K562 (cell line): Measurements from ENCODE around the gene PRRT2. TPM values are rescaled to one million over a fixed set of nuclear protein-coding genes. Genes with fewer than 3 reads are reported as not detected.

Experiments used
- ATF4 ChIP-seq: fragments of 450-650 bp; formaldehyde crosslinking; IDR thresholded peaks from 2 replicates; pipeline ENCODE4 v1.4.0; 2022; ENCODE audit warnings: mild to moderate bottlenecking, moderate library complexity
- DACH1 ChIP-seq: fragments of 450-650 bp; IDR thresholded peaks from 2 replicates; pipeline ENCODE4 v1.6.1; 2018; ENCODE audit not compliant: partially characterized antibody
- E2F1 ChIP-seq: sonication (generic); formaldehyde crosslinking; IDR thresholded peaks from 2 replicates; pipeline ENCODE4 v1.8.1; 2023; ENCODE audit warnings: mild to moderate bottlenecking, missing genetic modification reagents, moderate library complexity
- EZH2 ChIP-seq: IDR thresholded peaks from 2 replicates; pipeline ENCODE4 v1.6.1; 2012; ENCODE audit warnings: low read depth, mild to moderate bottlenecking, inconsistent platforms, low read length, borderline replicate concordance
- FOXP1 ChIP-seq: sonication (generic); formaldehyde crosslinking; IDR thresholded peaks from 2 replicates; pipeline ENCODE4 v1.8.0; 2022; ENCODE audit warnings: mild to moderate bottlenecking, missing genetic modification reagents
- FUS ChIP-seq: fragments of 200-400 bp; formaldehyde crosslinking; optimal IDR thresholded peaks from 2 replicates; pipeline ENCODE3; 2017; ENCODE audit warnings: low read depth, low read length
- HDAC3 ChIP-seq: fragments of 450-650 bp; IDR thresholded peaks from 2 replicates; pipeline ENCODE4 v1.6.1; 2018; ENCODE audit warnings: borderline replicate concordance, mild to moderate bottlenecking, moderate library complexity; ENCODE audit not compliant: partially characterized antibody
- MAFF ChIP-seq: IDR thresholded peaks from 2 replicates; pipeline ENCODE4 v1.6.1; 2012; ENCODE audit warnings: low read length, improper control_type of control experiment
- NFRKB ChIP-seq: fragments of 450-650 bp; IDR thresholded peaks from 2 replicates; pipeline ENCODE4 v1.6.1; 2016; ENCODE audit warnings: low read depth
- PHF20 ChIP-seq: fragments of 450-650 bp; IDR thresholded peaks from 2 replicates; pipeline ENCODE4 v1.6.1; 2018; ENCODE audit not compliant: partially characterized antibody
- PHF21A ChIP-seq: fragments of 450-650 bp; IDR thresholded peaks from 2 replicates; pipeline ENCODE4 v1.6.1; 2017; ENCODE audit warnings: low read depth, borderline replicate concordance
- RBFOX2 ChIP-seq: fragments of 200-400 bp; formaldehyde crosslinking; IDR thresholded peaks from 2 replicates; pipeline ENCODE4 v1.6.1; 2017; ENCODE audit warnings: low read depth, mild to moderate bottlenecking, low read length, moderate library complexity
- RBM39 ChIP-seq: fragments of 200-400 bp; formaldehyde crosslinking; optimal IDR thresholded peaks from 2 replicates; pipeline ENCODE3; 2018; ENCODE audit warnings: low read depth, low read length
- SMARCC2 ChIP-seq: fragments of 450-650 bp; IDR thresholded peaks from 2 replicates; pipeline ENCODE4 v1.6.1; 2017; ENCODE audit warnings: antibody characterized with exemption, moderate library complexity, mild to moderate bottlenecking, low read depth
- SRF ChIP-seq, 2 experiments: fragments of 250-450, 450-650 bp in 1 of 2; sonication (Bioruptor Pico) in 1 of 2; sonication (generic) in 1 of 2; formaldehyde crosslinking; IDR thresholded peaks; 2 replicates each; pipeline versions ENCODE4 v1.5.0 to v1.5.1; 2020 to 2022; ENCODE audit warnings: mild to moderate bottlenecking in 1 of 2, missing genetic modification reagents in 1 of 2
- UBTF ChIP-seq, 2 experiments: IDR thresholded peaks; 2 replicates each; pipeline ENCODE4 v1.6.1; 2012; ENCODE audit warnings: improper control_type of control experiment in 2 of 2, low read depth in 2 of 2, low read length in 2 of 2, borderline replicate concordance in 1 of 2
- USF2 ChIP-seq: sonication (generic); formaldehyde crosslinking; IDR thresholded peaks from 2 replicates; pipeline ENCODE4 v1.5.0; 2020; ENCODE audit warnings: missing genetic modification reagents
- ZBTB7A ChIP-seq: IDR thresholded peaks from 2 replicates; pipeline ENCODE4 v1.6.1; 2011; ENCODE audit warnings: low read depth, mild to moderate bottlenecking, low read length, moderate library complexity, borderline replicate concordance; ENCODE audit not compliant: control insufficient read depth
- ZNF175 ChIP-seq: fragments of 200-800 bp; sonication (Bioruptor generic); IDR thresholded peaks from 2 replicates; pipeline ENCODE4 v1.6.1; 2016; ENCODE audit warnings: low read depth, mild to moderate bottlenecking, missing genetic modification characterization, missing compliant biosample characterization
- ZNF77 ChIP-seq: fragments of 250-450 bp; sonication (Bioruptor Pico); IDR thresholded peaks from 2 replicates; pipeline ENCODE4 v1.5.0; 2020
- polyA plus RNA-seq, 8 experiments: library from polyadenylated mRNA; depleted of rRNA in 4 of 8; stranded (reverse) in 5 of 8; unstranded in 3 of 8; fragments of >200 nt; fragmentation: Nextera tagmentation in 2 of 8; fragmentation: Illumina TruSeq in 1 of 8; extraction: Ambion mirVana in 2 of 8; extraction: Trizol in 1 of 8; gene quantifications; 2 replicates each; pipeline versions ENCODE4 v1.2.1 to v1.2.3, GENCODE V29; 2011 to 2014; ENCODE audit warnings: inconsistent platforms in 1 of 8, missing spikeins in 1 of 8
- total RNA-seq, 7 experiments: library from RNA; depleted of rRNA in 6 of 7; stranded (reverse); fragments of >200 nt in 6 of 7; fragmentation: Illumina TruSeq in 2 of 7; extraction: Trizol in 2 of 7; gene quantifications; 2 replicates each; pipeline versions ENCODE4 v1.2.1 to v1.2.3, GENCODE V29; 2011 to 2021; ENCODE audit warnings: low replicate concordance in 1 of 7

Gene PRRT2
- total and polyA plus RNA-seq, 9 of the 15 experiments (the other 6 are each of a cell fraction or from before 2014, with no cell fraction given): 0.11 to 1.0 (median 0.42) TPM; not detected in 2

- TF ChIP-seq NFRKB (no peak), ZNF77 (no peak), PHF21A (no peak), UBTF (IDR thresholded peaks at IDR 0.05; ENCODE audit: borderline replicate concordance in 1 of 2, low read depth in 2 of 2, low read length in 2 of 2) (no peak), RBM39 (no peak), USF2 (CRISPR knock-in tag) (no peak), SMARCC2 (no peak), RBFOX2 (peak; percentile 62), ATF4 (CRISPR knock-in tag) (no peak), HDAC3 (no peak), DACH1 (no peak), E2F1 (CRISPR knock-in tag) (no peak), SRF (CRISPR knock-in tag; IDR thresholded peaks at IDR 0.05) (no peak), MAFF (no peak), PHF20 (no peak), FOXP1 (CRISPR knock-in tag) (0 out of 2 replicates have a peak, but pooled peaks have one; percentile 30), FUS (no peak), EZH2 (no peak), ZNF175 (no peak), ZBTB7A (peak; percentile 59; the same call in 1 of the 2 replicates)
These were observed 2.8 kb upstream of the PRRT2 start (continued) for GRCh38 chr16:29809031-29809747.
